ENCODE data around the gene STOX1. TPM values are rescaled to one million over a fixed set of nuclear protein-coding genes. Genes with fewer than 3 reads are reported as not detected.

The STOX1 gene
- total RNA-seq, 2 experiments from 2014 or later: 2.6 to 2.8 TPM

GRCh38 chr10:68792115-68792514, 35.2 kb upstream of the STOX1 start:
- Histone ChIP-seq H3K36me3 (ENCODE audit: insufficient read depth, low read length) (peaks cover 93% of the 10 kb centered on the region), H4K20me1 (ENCODE audit: insufficient read depth, low read length) (no peaks in the 10 kb centered on the region), H3K4me1 (ENCODE audit: insufficient read depth, low read length, poor library complexity, severe bottlenecking) (no peaks in the 10 kb centered on the region), H3K79me2 (ENCODE audit: insufficient read depth, low read depth, low read length) (no peaks in the 10 kb centered on the region), H3K9me2 (ENCODE audit: insufficient read depth, low read length) (no peaks in the 10 kb centered on the region), H3K4me2 (ENCODE audit: low read length) (no peak overlapping the region), H2AFZ (ENCODE audit: low read length) (no peak overlapping the region), H3K4me3 (ENCODE audit: low read depth, low read length, poor library complexity, severe bottlenecking) (no peak overlapping the region), H3K9me3 (ENCODE audit: low read length) (no peaks in the 10 kb centered on the region), H3K27ac (ENCODE audit: low read depth, low read length, poor library complexity, severe bottlenecking) (no peak overlapping the region)
- intact Hi-C loops (cut with micrococcal nuclease; ENCODE audit: unreplicated experiment): no loop called here
- peak; percentile 5 for DNase-seq (ENCODE audit: low spot score)
- CTCF ChIA-PET (ENCODE audit: unreplicated experiment): no interaction called here
- no peak for TF ChIP-seq EZH2phosphoT487 (IDR thresholded peaks at IDR 0.05; ENCODE audit: borderline replicate concordance, low read depth, low read length)
- TF ChIP-seq, protein P1, sequence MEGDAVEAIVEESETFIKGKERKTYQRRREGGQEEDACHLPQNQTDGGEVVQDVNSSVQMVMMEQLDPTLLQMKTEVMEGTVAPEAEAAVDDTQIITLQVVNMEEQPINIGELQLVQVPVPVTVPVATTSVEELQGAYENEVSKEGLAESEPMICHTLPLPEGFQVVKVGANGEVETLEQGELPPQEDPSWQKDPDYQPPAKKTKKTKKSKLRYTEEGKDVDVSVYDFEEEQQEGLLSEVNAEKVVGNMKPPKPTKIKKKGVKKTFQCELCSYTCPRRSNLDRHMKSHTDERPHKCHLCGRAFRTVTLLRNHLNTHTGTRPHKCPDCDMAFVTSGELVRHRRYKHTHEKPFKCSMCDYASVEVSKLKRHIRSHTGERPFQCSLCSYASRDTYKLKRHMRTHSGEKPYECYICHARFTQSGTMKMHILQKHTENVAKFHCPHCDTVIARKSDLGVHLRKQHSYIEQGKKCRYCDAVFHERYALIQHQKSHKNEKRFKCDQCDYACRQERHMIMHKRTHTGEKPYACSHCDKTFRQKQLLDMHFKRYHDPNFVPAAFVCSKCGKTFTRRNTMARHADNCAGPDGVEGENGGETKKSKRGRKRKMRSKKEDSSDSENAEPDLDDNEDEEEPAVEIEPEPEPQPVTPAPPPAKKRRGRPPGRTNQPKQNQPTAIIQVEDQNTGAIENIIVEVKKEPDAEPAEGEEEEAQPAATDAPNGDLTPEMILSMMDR (conservative IDR thresholded peaks at IDR 0.05; ENCODE audit: low read length): peak; percentile 63
- no TSS peak for BruUV-seq (replicated peaks)
- POLR2A ChIA-PET: no interaction called here

DNA sequence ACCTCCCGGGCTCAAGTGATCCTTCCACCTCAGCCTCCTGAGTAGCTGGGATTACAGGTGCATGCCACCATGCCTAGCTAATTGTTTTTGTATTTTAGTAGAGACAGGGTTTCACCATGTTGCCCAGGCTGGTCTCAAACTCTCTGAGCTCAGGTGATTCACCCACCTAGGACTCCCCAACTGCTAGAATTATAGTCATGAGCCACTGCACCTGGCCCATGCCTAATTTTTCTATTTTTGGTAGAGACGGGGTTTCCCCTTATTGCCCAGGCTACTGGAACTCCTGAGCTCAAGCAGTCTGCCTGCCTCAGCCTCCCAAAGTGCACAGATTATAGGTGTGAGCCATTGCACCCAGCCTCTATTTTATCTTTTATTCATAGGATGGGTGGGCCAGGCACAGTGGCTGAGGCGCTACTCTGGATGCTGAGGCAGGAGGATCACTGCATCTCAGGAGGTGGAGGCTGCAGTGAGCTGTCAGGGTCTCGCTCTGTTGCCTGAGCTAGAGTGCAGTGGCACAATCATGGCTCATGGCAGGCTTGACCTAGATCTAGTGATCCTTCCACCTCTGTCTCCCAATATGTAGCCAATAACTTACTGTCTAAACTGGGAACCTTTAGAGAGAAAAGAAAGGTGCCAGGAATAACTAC, 31.3 kb upstream of the STOX1 start:
- Histone ChIP-seq H3K27ac (ENCODE audit: low read depth, low read length, poor library complexity, severe bottlenecking) (no peak overlapping the region), H3K9me3 (ENCODE audit: low read length) (no peaks in the 10 kb centered on the region), H3K4me3 (ENCODE audit: low read depth, low read length, poor library complexity, severe bottlenecking) (no peak overlapping the region), H3K4me2 (ENCODE audit: low read length) (no peak overlapping the region), H2AFZ (ENCODE audit: low read length) (no peak overlapping the region), H4K20me1 (ENCODE audit: insufficient read depth, low read length) (no peaks in the 10 kb centered on the region), H3K79me2 (ENCODE audit: insufficient read depth, low read depth, low read length) (no peaks in the 10 kb centered on the region), H3K36me3 (ENCODE audit: insufficient read depth, low read length) (peaks cover 64% of the 10 kb centered on the region), H3K4me1 (ENCODE audit: insufficient read depth, low read length, poor library complexity, severe bottlenecking) (no peaks in the 10 kb centered on the region), H3K9me2 (ENCODE audit: insufficient read depth, low read length) (no peaks in the 10 kb centered on the region)
- BruUV-seq (replicated peaks): no TSS peak
- POLR2A ChIA-PET: interaction anchor here (0.6 kb wide), 1 partner anchor 17 kb away, joined by 3 read pairs; no protein-coding TSS in a partner anchor
- DNase-seq (ENCODE audit: low spot score): no peak
- intact Hi-C loops (cut with micrococcal nuclease; ENCODE audit: unreplicated experiment): no loop called here
- CTCF ChIA-PET (ENCODE audit: unreplicated experiment): no interaction called here
- TF ChIP-seq EZH2phosphoT487 (IDR thresholded peaks at IDR 0.05; ENCODE audit: borderline replicate concordance, low read depth, low read length): no peak
- TF ChIP-seq, protein P1 (conservative IDR thresholded peaks at IDR 0.05; ENCODE audit: low read length): no peak

DNA sequence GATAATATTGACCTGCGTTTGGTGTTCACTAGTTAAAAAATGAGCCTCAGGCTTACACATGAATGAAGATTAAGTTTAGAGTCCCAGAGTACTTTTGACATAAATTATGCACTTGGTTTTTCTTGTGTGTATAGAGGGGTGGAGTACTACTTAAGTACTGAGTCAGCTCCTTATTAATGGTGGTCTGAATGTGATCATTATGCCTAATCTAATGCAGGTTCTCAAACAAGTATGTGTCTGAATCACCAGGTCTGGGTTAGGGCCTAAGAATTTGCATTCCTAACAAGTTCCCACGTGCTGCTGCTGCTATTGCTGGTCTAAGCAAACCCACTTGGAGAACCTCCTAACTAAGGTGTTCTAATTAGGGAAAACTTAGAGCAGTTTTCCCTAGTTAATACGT, 30.7 kb upstream of the STOX1 start:
- Histone ChIP-seq H3K4me3 (ENCODE audit: low read depth, low read length, poor library complexity, severe bottlenecking) (no peak overlapping the region), H3K4me1 (ENCODE audit: insufficient read depth, low read length, poor library complexity, severe bottlenecking) (no peaks in the 10 kb centered on the region), H3K9me3 (ENCODE audit: low read length) (no peaks in the 10 kb centered on the region), H3K36me3 (ENCODE audit: insufficient read depth, low read length) (peaks cover 59% of the 10 kb centered on the region), H4K20me1 (ENCODE audit: insufficient read depth, low read length) (peaks cover 4% of the 10 kb centered on the region; the same call in 1 of the 2 replicates), H3K4me2 (ENCODE audit: low read length) (no peak overlapping the region), H2AFZ (ENCODE audit: low read length) (no peak overlapping the region), H3K27ac (ENCODE audit: low read depth, low read length, poor library complexity, severe bottlenecking) (no peak overlapping the region), H3K9me2 (ENCODE audit: insufficient read depth, low read length) (no peaks in the 10 kb centered on the region), H3K79me2 (ENCODE audit: insufficient read depth, low read depth, low read length) (no peaks in the 10 kb centered on the region)
- DNase-seq (ENCODE audit: low spot score): no peak
- intact Hi-C loops (cut with micrococcal nuclease; ENCODE audit: unreplicated experiment): no loop called here
- BruUV-seq (replicated peaks): no TSS peak
- ChIA-PET POLR2A (interaction anchor here (0.7 kb wide), 1 partner anchor 586 kb away, joined by 3 read pairs; no protein-coding TSS in a partner anchor), CTCF (ENCODE audit: unreplicated experiment) (no interaction called here)
- TF ChIP-seq EZH2phosphoT487 (IDR thresholded peaks at IDR 0.05; ENCODE audit: borderline replicate concordance, low read depth, low read length): no peak
- TF ChIP-seq, protein P1 (conservative IDR thresholded peaks at IDR 0.05; ENCODE audit: low read length): no peak
